Right renal cortex interstitium (tissue), 3 donors: ENCODE data around the gene WDR88. TPM values are rescaled to one million over a fixed set of nuclear protein-coding genes. Genes with fewer than 3 reads are reported as not detected.

ENCODE experiments used
- polyA plus RNA-seq, 3 donors: library from polyadenylated mRNA; unstranded; fragments of 120-200 nt; gene quantifications; one replicate each; pipeline ENCODE4 v1.2.1, GENCODE V29; 2013; ENCODE audit not compliant: insufficient read length in 3 of 3

WDR88 gene
- polyA plus RNA-seq, 3 donors = 0.82 to 1.3 (median 1.1) TPM

Other genes starting within 250 kb of the WDR88 start
- gene CEP89, start 160.2 kb upstream of the WDR88 start, polyA plus RNA-seq = 10 to 100 TPM; 29.4 to 31.9 (median 30.1) TPM
- gene FAAP24, start 159.9 kb upstream of the WDR88 start, polyA plus RNA-seq = 1 to 10 TPM; 3.0 to 3.8 (median 3.2) TPM
- gene RHPN2, start 67.2 kb upstream of the WDR88 start, polyA plus RNA-seq = 10 to 100 TPM; 17.4 to 21.3 (median 18.4) TPM
- gene GPATCH1, start 50.9 kb upstream of the WDR88 start, polyA plus RNA-seq = 10 to 100 TPM; 12.4 to 13.2 (median 12.7) TPM
- gene LRP3, start 62.2 kb downstream of the WDR88 start, polyA plus RNA-seq = 10 to 100 TPM; 18.1 to 21.5 (median 18.2) TPM
- under 1 TPM; 0.10 to 0.34 (median 0.12) TPM for gene SLC7A10, start 93.7 kb downstream of the WDR88 start, polyA plus RNA-seq
- 1 to 10 TPM; 2.4 to 4.2 (median 3.7) TPM for gene CEBPA, start 170.4 kb downstream of the WDR88 start, polyA plus RNA-seq
- gene CEBPG, start 241.6 kb downstream of the WDR88 start, polyA plus RNA-seq = 10 to 100 TPM; 24.0 to 26.3 (median 25.8) TPM